AML-193 (cell line): ENCODE data around the gene SEPTIN12.
"Not testable (repeated sequence)": the region's sequence is repeated elsewhere in the genome, so short reads cannot be mapped to it uniquely, and the experiment has no call there.

Experiments
- DNase-seq, 2 experiments: peaks; one replicate each; lab custom pipeline; 2025; lab: John Stamatoyannopoulos, UW

SEPTIN12 gene

DNA sequence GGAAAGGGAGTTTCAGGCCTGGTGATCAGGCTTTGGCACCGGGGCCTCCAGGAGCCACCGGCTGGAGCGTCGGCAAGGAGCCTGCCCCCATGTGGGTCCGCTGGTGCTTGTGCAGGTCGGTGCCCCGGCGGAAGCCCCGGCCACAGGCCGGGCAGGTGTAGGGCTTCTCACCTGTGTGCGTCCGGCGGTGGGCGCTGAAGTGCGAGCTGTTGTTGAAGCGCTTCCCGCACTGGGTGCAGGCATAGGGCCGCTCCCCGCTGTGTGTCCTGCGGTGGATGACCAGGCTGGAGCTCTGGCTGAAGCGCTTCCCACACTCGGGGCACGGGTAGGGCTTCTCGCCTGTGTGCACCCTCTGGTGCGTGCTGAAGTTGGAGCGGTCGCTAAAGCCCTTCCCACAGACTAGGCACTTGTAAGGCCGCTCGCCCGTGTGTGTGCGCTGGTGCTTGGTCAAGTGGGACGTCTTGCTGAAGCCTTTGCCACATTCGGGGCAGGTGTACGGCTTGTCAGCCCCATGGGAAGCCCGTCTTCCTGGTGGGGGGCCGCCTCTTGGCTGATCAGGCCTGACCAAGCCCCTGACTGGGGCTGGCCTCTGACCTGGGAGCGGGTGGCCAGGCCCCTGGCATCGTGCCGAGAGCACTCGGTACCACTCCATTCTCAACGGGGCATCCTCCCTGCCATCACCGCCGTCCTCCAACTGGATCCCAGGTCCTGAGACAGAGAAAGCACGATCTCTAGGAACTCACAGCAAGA, 35.6 kb downstream of the SEPTIN12 start:
- no peak for DNase-seq

DNA sequence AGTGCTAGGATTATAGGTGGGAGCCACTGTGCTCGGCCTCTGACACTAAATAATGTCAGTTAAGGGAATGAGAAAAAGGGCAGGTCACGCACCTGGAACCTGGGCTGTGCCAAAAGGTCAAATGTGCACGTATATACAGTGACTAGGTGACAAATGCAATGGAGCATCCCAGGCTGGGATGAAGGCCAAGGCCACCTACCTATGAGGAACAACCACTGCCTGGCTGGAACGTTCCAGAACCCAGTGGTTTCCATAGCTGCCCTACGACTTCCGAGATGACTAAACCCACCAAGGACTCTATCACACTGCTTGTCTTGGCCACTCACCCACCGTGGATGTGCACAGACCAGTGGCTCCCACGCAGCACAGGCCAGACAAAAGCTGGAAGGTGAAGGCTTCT, 37.2 kb downstream of the SEPTIN12 start:
- no peak for DNase-seq

DNA sequence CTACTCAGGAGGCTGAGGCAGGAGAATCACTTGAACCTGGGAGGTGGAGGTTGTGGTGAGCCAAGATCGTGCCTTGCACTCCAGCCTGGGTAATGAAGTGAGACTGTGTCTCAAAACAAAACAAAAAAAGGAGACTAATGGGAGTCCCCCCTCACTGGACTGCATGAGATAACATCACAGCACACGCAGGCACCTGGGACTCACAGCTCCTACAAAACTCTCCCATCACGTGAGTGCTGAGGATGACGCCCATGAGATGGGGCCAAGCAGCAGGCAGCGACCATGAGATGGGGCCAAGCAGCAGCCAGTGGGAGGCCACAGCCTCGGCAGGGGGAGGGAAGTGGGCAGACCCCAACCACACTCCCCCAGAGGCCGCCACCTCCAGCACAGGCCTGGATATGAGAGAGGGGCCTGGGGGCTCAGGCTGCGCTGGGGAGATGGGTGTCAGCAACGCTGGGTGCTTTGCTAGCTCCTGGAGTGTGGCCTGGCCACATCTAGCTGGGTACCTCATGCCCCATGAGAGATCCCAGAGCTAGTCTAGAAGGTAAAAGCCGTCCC, 38.4 kb downstream of the SEPTIN12 start:
- no peak for DNase-seq

DNA sequence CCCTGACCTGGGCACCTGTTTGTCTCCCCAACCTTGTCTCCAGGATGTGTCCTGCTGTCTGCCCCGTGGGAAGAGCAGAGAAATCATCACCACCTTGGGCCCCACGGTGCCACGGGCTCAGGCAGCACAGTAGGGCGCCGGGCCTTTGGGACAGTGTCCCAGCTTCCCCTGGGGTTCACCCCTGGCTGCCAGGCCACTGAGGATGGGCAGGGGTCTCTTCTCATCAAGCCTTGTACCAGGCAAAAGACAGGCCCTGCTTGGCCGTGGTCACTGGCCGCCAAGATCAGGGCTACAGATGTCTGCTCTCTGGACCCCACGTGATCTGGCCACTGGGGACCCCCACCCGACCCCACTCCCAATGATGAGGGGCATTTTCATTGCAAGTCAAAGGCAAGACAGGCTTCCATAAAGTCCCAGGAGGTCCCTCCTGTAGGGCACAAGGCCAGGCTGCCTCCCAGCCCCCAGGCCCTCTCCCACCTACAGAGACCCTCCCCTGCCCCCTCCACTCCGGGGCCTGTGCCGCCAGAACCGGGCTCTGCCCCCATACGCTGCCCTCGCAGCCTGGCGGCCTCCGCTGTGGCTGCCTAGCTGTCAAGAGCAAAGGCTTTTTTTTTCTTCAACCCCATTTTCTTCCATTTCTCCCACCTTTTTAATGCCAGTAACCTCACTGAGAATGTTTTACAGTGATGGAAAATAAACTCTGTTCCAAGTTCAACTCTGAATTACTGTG, 39.3 kb downstream of the SEPTIN12 start:
- no peak for DNase-seq

DNA sequence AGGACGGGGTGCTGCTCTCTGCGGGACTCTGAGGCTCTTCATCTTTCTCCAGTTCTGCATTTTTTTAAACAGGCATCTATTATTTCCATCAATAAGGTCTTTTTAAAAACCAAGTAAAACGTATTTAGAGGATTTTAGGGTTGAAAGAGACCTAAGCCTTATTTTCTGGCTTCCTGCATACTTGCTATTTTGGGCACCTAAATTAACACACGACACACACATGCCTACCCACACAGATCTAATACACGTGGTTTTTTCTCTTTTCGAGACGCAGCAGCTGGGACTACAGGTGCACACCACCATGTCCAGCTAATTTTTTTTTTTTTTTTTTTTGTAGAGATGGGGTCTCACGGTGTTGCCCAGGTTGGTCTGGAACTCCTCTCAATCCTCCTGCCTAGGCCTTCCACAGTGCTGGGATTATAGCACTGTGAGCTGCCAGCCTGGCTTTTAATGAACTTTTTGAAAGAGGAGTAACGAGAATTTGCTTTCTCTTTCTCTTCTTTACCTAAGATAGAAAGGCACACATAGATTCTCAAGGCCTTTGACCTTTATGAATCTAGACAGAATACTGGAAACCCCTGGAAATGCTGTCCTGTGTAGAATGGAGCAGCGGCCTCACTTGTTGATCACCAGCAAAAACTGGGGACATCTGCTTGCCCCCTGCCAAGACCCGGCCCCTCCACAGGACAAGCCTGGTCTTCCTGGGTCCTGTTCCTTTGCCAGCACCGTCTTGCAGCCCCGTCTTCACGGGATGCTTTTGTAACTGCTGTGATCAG, 40.1 kb downstream of the SEPTIN12 start:
- DNase-seq: no peak

DNA sequence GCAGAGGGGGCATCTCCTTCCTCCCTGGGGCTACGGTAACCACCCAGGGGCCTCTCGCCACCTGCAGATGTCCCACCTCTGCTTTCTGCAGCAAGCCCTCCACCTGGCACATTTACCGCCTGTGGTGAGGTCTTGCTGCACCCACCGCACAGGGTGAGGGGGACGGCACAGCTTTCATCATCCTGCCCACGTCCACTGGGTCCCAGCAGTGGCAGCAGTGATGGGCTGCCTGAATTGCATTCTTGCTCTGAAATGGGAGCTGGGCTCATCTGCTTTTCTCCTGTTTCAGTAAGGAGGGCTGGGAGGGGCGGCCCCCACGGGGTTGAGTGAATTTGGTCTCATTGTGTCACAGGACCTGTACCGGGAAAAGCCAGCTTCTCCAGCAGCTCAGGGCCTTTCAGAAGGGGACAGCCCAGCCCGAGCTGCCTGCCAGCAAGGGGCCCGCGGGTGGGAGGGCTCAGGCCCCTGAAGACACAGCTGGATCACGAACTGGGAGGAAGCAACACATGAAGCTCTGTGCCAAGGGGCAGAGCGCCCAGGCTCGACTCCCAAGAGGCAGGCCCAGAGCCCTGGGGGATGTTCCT, 41.1 kb downstream of the SEPTIN12 start:
- no peak for DNase-seq

DNA sequence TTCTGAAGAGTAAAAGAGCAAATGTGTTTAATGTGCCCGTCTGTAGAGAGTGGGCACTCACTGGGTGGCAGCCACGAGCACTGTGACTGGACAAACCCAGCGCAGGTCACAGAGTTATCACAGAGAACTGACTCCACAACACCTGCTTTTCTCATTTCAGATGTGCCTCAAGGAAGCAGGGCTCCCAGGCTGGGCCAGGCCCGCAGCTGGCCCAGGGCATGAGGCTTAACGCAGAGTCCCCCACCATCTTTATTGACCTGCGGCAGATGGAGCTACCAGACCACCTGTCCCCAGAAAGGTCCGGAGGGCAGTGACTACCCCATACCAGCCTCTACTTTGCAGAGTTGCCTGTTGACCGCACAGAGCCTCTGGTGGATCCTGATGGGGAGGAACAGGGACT, 41.9 kb downstream of the SEPTIN12 start:
- DNase-seq: no peak

DNA sequence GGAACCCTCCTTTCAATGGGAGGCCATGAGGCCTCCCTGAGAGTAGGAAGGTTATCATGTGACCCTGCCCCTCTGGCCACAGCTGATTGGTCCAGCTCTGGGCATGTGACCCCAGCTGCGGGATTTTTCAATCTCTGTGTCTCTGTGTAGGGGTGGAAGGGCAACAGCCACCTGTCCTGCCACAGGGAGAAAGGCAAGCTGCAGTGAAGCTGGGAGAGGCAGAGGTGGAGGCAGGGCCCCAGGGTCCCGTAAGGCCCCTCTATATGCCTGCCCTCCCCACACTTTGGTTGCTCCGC, 42.9 kb downstream of the SEPTIN12 start:
- no peak for DNase-seq

DNA sequence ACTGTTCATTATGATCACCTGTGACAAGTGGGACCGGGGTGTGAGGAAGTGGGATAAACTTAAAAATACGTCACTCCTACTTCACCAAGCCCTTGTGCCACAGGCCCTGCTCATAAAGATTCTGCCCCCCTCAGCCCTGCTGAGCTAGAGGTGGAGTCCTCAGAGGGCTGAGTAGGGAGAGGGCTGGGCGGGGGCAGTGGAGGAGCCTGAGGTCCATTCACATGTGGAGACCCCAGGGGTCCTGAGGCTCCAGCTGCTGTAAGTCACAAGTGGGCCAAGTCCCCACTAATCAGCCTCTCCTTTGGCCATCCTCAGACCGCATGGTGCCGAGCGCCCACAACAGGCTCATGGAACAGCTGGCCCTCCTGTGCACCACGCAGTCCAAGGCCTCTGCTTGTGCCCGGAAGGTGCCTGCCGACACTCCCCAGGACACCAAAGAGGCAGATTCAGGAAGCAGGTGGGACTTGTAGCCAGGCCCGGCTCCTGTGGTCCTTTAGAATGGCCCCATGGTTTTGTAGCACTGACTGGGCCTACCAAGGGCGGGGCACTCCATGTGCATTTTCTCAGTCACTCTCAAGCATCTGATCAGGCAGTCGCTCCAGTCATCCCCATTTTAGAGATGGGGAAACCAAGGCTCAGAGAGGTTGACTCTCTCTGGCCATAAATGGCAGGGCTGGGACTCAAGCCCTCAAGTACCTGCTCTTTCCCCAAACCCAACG, 43.4 kb downstream of the SEPTIN12 start:
- no peak for DNase-seq

DNA sequence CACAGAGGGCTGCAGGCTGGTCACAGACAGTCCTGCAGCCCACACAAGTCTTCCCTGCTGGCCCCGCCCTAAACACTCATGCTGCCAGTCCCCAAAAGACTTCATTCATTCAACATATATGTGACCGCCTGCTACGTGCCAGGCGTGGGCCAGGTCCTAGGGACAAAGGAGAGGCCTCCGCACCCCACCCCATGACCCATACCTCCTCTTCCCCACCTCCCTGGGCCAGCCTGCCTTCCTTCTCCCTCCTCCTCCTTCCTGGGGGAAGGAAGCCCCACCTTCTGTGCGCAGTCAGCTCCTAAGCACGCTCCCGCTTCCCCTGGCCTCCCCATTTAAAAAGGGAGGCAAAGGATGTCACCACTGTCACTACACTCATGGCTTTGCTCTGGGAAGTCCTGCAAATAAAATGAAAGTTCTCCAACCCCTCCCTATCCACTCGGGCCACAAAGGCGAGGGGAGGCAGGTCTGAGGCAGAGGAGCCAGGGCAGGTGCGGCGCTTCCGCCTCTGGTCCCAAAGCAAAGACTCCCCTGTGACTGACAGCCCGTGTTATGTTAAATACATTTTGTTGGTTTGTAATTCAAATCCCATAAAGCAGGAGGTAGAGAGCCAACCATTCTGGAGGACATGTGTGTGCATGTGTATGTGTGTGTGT, 44.8 kb downstream of the SEPTIN12 start:
- DNase-seq: no peak

DNA sequence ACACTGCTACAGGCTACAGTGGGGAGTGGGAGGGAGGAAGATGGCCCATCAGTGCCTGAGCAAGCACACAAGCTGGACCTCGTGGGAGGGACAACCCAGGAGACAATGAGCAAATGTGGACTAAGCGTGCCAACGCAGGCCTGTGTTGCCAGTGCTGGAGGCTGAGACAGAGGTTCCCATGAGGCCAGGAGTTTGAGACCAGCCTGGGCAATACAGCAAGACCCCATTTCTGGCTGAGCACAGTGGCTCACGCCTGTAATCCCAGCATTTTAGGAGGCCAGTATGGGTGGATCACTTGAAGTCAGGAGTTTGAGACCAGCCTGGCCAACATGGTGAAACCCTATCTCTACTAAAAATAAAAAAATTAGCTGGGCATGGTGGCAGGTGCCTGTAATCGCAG, 49.8 kb downstream of the SEPTIN12 start:
- not testable (repeated sequence) for DNase-seq

DNA sequence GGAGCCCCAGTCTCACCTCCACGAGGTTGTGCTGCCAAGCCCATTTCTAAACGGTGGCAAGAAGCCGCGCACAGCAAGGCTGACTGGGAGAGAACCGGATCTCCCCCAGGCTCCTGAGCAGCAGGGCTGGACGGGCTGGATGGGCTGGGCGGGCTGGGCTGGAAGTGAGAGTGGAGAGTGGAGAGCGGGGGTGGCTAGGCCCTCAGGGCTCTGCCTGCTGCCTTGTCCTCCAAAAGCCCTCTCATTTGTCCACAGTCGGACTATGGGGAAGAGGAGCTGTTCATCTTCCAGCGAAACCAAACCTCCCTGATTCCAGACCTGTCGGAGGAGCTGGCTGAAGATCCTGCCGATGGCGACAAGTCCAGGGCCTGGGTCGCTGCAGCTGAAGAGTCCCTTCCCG, 50.6 kb downstream of the SEPTIN12 start:
- DNase-seq: no peak

DNA sequence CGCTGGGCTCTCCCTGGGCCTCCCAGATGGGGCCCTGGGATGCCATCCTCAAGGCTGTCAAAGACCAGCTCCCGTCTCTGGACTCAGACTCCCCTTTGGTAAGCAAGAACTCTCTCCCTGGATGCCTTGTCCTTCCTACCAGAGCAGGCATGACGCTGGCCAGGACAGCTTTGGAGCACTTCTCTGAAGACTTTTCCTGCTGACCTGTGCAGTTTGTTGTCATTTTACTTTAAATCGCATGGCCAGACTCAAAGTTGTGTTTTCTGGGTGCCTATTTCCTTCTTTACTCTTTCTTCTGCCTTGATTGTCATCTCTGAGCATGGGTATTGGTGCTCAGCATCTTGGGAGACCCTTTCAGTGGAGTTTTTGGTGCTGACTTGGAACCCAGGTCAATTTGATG, 51.6 kb downstream of the SEPTIN12 start:
- no peak for DNase-seq

DNA sequence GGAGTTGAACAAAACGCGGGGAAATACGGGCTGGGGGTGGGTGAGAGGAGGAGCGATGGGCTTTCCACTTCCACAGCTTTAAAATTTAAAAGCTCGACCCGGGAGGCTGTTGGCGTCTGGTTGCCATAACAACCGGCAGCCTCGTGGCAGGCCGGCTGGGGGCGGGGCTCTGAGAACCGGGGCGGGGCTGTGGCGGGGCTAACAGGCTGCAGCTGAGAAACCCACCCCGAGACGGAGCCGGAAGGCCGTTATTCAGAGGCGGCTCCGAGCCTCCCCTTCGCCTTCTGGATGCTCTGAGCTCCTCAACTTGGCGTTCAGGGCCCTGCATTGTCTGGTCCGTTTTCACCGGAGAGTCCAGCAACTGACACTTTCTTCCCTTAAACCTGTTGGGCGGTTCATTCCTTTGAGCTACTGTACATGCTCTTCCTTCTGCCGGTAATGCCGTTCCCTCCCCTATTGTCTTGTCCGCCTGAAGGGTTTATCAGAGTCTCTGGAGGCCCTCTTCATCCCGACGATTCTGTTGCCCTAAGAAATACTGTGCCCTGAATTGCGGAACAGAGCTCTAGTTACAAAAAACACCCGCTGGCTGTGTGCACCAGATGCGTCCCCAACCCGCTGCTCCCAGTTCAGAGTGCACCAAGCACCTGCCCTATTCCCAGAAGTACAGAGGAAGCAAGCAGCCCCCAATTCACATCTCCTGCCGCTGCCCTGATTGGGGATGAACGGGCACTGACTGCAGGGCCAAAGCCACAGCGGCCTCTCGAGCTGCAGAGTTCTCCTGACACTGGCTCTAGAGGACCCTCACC, 53.2 kb downstream of the SEPTIN12 start:
- peak; percentile 50 to 56 for DNase-seq

DNA sequence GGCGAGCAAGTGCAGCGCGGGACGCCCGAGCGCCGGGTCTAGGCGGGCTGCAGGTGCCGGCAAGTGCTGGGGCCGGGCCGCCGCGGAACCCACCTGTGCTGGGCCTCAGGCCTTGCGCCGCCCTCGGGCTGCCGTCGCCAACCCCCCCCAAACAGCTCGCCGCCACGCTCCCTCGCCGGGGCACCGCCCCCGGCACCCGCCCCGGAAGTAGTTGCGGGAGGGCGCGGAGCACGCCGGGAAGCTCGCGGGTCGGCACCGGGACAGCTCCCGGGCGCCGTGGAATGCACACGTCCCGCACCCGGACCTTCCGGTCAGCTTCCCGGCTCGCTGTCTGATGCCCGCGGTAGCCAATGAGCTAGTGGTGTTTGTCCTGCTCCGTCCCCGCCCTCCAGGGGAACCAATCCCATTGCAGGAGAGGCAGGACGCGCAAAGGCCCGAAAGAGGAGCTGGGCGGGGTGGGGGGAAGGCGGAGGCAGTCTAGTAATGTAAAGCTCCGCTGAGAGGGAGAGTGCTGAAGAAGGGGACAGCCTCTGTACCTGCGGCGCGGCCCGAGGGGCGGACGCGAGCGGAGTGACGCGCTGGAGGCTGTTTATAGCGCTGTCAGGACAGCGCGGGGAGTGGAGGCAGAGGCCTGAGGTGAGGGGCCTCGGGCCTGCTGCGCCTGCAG, 53.9 kb downstream of the SEPTIN12 start, which contains the start of the genes ANKS3 and DNAAF8:
ANKS3 (minus strand) TSS at position 209 of the 667 bp plus-strand sequence. CDS start 4,122 bp downstream, outside the sequence.
DNAAF8 (plus strand) TSS at position 475 of the 667 bp plus-strand sequence. CDS start 1,978 bp downstream, outside the sequence.
- peak; percentile 84 to 88 for DNase-seq

DNA sequence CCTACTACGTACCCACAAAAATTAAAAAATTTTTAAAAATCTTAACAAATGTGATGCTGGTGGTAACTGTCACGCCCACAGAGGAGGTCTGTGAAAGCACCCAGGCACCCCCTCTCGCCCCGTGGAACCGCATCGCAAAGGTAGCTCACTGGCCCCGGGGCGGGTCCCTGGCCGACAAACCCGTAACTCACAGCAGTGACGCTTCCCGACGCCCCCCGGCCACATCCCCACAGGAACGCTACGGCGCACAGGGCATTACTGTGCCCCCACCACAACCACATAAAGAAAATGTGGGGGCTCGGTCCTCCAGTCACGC, 54.4 kb downstream of the SEPTIN12 start:
- no peak for DNase-seq

DNA sequence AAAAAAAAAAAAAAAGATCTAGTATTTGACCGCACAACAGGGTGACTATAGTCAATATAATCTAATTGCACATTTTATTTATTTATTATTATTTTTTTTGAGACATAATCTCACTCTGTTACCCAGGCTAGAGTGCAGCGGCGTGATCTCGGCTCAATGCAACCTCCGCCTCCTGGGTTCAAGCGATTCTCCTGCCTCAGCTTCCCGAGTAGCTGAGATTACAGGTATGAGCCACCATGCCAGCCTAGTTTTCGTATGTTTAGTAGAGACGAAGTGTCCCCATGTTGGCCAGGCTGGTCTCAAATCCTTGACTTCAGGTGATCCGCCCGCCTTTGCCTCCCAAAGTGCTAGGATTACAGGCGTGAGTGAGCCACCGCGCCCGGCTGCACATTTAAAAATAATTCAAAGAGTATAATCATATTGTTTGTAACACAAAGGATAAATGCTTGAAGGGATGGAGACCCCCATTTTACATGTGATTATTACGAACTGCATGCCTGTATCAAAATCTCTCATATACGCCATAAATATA, 54.9 kb downstream of the SEPTIN12 start:
- no peak for DNase-seq

DNA sequence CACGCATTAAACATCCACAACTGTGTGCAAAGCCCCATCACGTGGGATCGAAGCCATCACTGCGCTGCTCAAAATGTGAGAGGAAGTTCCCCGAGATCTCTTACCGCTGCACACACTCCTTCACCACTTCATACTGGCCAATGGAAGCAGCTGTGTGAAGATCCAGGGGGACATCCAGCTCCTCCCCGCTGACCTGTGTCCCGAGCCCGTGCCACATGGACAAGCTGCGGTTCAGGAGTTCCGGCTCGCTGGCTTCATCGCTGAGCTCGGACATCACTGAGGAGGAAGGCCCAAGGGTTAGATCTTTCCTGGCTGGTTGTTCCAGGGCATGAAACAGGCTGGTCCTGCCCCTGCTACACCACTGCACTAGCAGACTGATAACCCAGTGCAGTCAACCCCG, 58.3 kb downstream of the SEPTIN12 start:
- no peak for DNase-seq

DNA sequence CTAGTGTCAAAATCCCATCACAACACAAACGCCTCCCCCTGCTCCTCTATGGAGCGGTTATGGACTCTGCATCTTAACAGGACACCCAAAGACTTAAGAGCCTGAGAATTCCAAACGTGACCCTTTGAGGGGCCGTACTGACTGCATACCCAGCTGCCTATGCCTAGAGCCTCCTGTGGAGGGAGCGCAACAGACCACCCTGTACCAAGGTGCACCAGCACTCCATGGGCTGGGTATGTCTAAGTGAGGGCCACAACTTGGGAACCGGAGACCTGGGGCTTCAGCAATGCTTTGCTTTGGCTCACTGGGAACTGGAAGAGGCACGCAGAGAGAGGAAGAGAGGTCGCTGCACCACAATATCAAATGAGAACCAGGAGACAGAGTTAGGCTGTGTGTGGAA, 59.5 kb downstream of the SEPTIN12 start:
- DNase-seq: no peak
